GM04504 (cell line): ENCODE measurements around the gene GRM6.

Source experiments
- DNase-seq: peaks from one replicate; pipeline ENCODE4 v3.0.0-alpha.2; 2012; ENCODE audit warnings: low read depth

GRM6 gene

DNA sequence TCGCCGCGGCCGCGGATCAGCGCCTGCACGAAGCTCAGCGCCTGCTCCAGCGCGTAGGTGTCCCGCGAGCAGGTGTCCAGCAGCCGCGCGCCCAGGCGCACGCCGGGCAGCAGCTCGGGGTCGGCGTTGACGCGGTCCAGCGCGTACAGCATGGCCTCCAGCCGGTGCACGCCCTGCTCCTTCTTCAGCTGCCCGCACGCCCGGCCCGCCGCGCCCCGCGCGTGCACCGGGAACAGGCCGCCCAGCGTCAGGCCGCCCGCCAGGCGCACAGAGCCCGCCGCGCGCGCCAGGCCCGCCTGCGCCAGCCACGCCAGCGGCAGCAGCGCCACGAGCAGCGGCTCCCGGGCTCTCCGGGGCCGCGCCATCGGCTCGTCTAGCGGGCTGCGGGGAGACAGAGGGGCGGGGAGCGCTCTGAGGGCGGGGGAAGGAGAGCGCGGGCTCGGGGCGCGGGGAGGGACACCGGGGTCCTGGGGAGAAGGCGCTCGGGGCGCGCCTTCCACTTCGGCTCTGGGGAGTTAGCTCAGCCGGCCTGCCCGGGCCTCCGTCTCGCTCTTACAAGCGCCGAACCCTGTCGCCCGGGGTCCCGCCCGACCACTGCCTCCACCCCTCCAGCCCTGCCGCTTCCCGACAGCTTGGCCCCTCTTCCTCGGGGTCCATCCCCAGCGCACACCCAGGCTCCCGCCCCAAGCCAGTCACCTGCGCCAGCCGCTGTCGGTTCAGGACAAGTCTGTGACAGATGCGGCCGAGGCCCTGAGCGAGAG lies at the start of gene GRM6:
Gene GRM6 (minus strand): TSS at position 741 of the 761 bp plus-strand sequence. CDS start 376 bp downstream, at position 365.
- no peak for DNase-seq

GRCh38 chr5:179044765-179045164 lies 49.6 kb upstream of the GRM6 start:
- no peak for DNase-seq

DNA sequence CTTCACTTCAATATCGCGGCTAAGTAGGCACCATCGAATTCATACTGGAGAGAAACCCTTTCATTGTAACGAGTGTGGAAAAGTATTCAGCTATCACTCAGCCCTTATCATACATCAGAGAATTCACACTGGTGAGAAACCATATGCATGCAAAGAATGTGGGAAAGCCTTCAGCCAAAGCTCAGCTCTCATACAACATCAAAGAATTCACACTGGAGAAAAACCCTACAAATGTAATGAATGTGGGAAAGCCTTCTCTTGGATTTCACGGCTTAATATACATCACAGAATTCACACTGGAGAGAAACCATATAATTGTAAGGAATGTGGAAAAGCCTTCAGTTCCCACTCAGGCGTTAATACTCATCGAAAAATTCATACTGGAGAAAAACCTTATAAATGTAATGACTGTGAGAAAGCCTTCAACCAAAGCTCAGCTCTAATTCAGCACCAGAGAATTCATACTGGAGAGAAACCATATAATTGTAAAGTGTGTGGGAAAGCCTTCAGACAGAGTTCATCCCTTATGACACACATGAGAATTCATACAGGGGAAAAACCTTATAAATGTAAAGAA lies 38.0 kb upstream of the GRM6 start:
- DNase-seq: no peak

DNA sequence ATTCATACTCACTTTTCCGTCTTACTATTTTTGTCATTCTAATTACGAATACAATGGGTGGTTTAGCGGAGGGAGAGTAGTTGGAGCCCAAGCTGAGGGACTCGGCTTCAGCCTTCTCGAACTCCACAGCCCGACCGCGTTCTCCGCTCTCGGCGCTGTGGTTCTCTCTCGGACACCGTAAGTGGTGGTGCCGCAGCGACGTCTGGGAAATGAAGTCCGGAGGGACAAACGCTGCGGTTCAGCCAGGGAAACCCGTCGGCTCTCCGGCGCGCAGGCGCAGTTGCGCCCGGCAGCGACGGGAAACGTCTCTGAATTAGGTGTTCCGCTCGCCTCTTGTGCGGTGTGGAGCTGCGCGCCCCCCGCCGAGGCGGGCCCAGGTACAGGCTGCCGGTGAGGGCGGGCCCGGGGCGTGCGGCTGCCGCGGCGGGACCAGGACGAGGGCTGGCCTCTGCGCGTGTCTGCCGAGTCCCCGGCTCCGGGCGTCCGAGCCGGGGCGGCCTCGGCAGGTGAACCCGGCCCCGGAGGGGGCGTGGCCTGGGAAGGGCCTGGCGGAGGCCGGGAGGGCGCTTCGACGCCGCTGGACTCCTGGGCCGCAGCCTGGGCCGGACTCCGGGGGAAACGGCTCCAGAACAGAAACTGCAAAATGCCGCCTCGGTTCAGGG lies 28.5 kb upstream of the GRM6 start, which contains the start of gene ZNF879:
Gene ZNF879 (plus strand): TSS at position 277 of the 662 bp plus-strand sequence. CDS start 1,201 bp downstream, outside the sequence.
- peak; percentile 91 for DNase-seq

- no peak for DNase-seq
These were observed 13.5 kb upstream of the GRM6 start for GRCh38 chr5:179008667-179009066.

GRCh38 chr5:179006564-179006963 lies 11.4 kb upstream of the GRM6 start:
- no peak for DNase-seq

GRCh38 chr5:178998441-178998840 lies 3.3 kb upstream of the GRM6 start:
- DNase-seq: no peak

DNA sequence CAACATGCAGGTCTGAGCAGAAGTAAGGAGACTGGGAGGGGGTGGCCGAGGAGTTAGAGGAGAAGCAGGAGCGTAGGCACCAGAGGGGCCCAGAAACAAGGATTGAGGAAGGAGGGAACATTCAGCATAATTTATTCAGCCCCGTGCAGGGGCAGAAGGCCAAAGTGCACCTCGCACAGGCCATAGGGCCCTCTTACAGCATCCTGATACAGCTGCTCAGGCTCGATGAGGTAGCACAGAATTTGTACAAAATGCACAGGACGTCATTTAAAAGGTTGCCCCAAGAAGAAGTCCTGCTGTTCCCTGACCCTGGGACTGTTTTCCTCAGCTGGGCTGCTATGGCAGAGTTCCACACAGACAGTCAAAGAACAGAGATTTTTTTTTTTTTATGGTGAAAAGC lies 2.1 kb upstream of the GRM6 start:
- DNase-seq: no peak

- DNase-seq: no peak
These were observed 1.0 kb upstream of the GRM6 start for GRCh38 chr5:178996156-178996555.

DNA sequence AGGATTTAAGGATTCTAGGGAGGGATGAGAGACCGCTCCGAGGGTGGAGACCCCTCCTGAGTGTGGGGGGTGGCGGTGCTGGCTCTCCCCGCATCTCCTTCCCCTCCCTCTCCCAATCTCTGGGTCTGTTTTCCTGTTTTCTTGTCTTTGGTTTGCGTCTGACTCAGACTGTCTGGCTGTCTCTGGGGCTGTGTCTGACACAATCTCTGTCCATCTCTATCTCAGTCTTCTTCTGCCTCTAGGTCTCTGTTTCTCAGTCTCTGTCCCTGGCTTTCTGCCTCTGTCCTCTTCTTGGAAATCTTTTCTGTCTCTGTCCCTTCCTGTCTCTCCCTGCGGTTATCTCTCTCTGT lies 196 bp upstream of the GRM6 start:
- DNase-seq: no peak

- no peak for DNase-seq
These were observed 1.1 kb downstream of the GRM6 start for GRCh38 chr5:178993955-178994579.

DNA sequence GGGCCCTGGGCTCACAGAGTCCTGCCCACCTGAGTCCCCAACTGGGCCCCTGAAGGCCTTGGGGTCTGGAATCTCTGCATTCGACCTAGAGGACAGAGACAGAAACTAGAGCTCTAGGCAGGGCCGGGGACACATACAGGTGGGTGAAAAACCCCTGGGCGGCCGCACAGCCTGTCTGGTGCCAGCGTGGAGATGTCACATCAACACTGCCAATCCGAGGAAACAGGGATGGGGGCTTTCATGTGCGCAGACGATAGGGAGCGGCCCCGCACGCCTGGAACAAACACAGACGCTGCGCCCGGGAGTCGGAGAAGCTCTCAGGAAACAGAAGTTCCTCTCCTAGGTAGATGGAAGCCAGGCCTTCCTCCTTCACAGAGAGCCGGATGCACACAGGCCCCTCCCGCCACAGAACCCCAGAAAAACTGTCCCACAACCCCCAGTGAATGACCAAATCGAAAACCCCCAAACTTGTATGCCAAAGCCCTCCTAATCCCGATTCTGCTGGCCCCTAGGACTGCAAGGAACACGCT lies 1.8 kb downstream of the GRM6 start:
- no peak for DNase-seq

GRCh38 chr5:178992291-178992895 lies 2.7 kb downstream of the GRM6 start:
- DNase-seq: no peak

- no peak for DNase-seq
These were observed 3.7 kb downstream of the GRM6 start for GRCh38 chr5:178991190-178992145.

DNA sequence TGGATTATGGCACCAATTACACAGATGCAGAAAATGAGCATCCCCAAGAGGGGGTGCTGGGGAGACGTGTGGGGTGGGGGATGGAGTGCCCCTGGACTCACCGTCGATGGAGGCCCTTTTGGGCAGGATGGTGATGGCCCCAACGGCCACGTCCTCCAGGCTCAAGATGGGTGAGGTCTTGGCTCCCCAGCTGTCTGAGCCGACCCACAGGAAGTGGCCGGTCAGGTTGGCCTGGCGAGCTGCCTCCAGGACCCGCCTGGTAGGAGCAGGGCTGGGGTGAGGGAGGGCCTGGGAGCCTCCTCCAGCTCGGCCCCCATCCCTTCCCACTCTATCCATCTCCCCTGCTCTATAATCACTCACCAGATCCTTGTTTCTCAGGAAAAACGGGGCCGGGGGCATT lies 4.6 kb downstream of the GRM6 start:
- no peak for DNase-seq

- no peak for DNase-seq
These were observed 5.8 kb downstream of the GRM6 start for GRCh38 chr5:178989311-178989710.

GRCh38 chr5:178988436-178989220 lies 6.5 kb downstream of the GRM6 start:
- DNase-seq: no peak

GRCh38 chr5:178986326-178986960 lies 8.7 kb downstream of the GRM6 start:
- no peak for DNase-seq
